Spinal cord (tissue), 10 donors: Measurements from ENCODE around the gene CFAP97. TPM values are rescaled to one million over a fixed set of nuclear protein-coding genes. Genes with fewer than 3 reads are reported as not detected.
"Not testable (repeated sequence)": the region's sequence is repeated elsewhere in the genome, so short reads cannot be mapped to it uniquely, and the experiment has no call there.

Experiments
- DNase-seq, 6 donors: peaks; one replicate each; pipeline versions ENCODE4 v3.0.0 to v3.0.0-alpha.2; 2013 to 2015; ENCODE audit warnings: low spot score in 6 of 6, low read depth in 4 of 6
- H3K27ac ChIP-seq: one replicate; pipeline ENCODE4 v1.5.1; 2013; ENCODE audit warnings: low read depth, low read length, control low read depth
- H3K27me3 ChIP-seq: one replicate; pipeline ENCODE4 v1.6.1; 2013; ENCODE audit warnings: low read length; ENCODE audit not compliant: control insufficient read depth, insufficient read depth
- H3K36me3 ChIP-seq: one replicate; pipeline ENCODE4 v1.6.1; 2013; ENCODE audit warnings: low read length; ENCODE audit not compliant: control insufficient read depth, insufficient read depth
- H3K4me1 ChIP-seq: one replicate; pipeline ENCODE4 v1.6.1; 2013; ENCODE audit warnings: low read length; ENCODE audit not compliant: control insufficient read depth, insufficient read depth
- H3K4me3 ChIP-seq: one replicate; pipeline ENCODE4 v1.5.1; 2013; ENCODE audit warnings: low read depth, low read length, control low read depth
- H3K9me3 ChIP-seq: one replicate; pipeline ENCODE4 v1.6.1; 2013; ENCODE audit warnings: low read length; ENCODE audit not compliant: control insufficient read depth, insufficient read depth
- WGBS: methylation state at CpG from one replicate; pipeline ENCODE4 v1.1.5; 2013; ENCODE audit warnings: missing lambda C conversion rate; ENCODE audit not compliant: insufficient coverage; 5-methylcytosine and 5-hydroxymethylcytosine counted together
- long read RNA-seq, 4 donors: transcript quantifications; one replicate each; lab custom pipeline, GENCODE V29; 2026
- polyA plus RNA-seq, 2 donors: library from polyadenylated mRNA; unstranded; fragments of 120-200 nt; gene quantifications; one replicate each; pipeline ENCODE4 v1.2.1, GENCODE V29; 2013; ENCODE audit not compliant: insufficient read length in 2 of 2
- total RNA-seq, 2 donors: library from RNA; depleted of rRNA in 1 of 2; stranded (reverse); fragments of 120-200 nt in 1 of 2; fragments of >200 nt in 1 of 2; gene quantifications; one replicate each; pipeline versions ENCODE4 v1.2.3 to v1.2.4, GENCODE V29; 2013 to 2014
- donor health status: healthy.

CFAP97 gene
- total RNA-seq = 10 to 100 TPM; 25.9 to 48.0 TPM
- polyA plus RNA-seq = 10 to 100 TPM; 25.5 to 41.1 TPM
- long read RNA-seq, donor 1, full-length matches to known transcripts = 4 of 11 reads
- long read RNA-seq, donor 1, partial matches to known transcripts = 7 of 11 reads
- long read RNA-seq, donor 1, other reads (novel, unspliced or antisense) = 0 of 11 reads
- long read RNA-seq, donor 2, full-length matches to known transcripts = 1 of 1 reads
- long read RNA-seq, donor 2, partial matches to known transcripts = 0 of 1 reads
- long read RNA-seq, donor 2, other reads (novel, unspliced or antisense) = 0 of 1 reads
- long read RNA-seq, donor 3, full-length matches to known transcripts = 1 of 8 reads
- long read RNA-seq, donor 3, partial matches to known transcripts = 7 of 8 reads
- long read RNA-seq, donor 3, other reads (novel, unspliced or antisense) = 0 of 8 reads
- long read RNA-seq, donor 4, full-length matches to known transcripts = 4 of 66 reads
- long read RNA-seq, donor 4, partial matches to known transcripts = 62 of 66 reads
- long read RNA-seq, donor 4, other reads (novel, unspliced or antisense) = 0 of 66 reads

GRCh38 chr4:185203486-185204237 is at the start of gene CFAP97:
CFAP97 (minus strand) TSS chr4:185204000; CDS start chr4:185191196, 12,804 bp downstream.
- DNase-seq = peak in 5 of 6 donors; percentile 76 to 96 (median 83)
- Histone ChIP-seq H3K9me3 (no peaks in the 10 kb centered on the region), H3K4me3 (peak within 1 kb of the TSS; percentile 68), H3K27me3 (no peaks in the 10 kb centered on the region), H3K36me3 (no peaks in the 10 kb centered on the region), H3K4me1 (peaks cover 18% of the 10 kb centered on the region), H3K27ac (peak within 1 kb of the TSS; percentile 86)
- WGBS = under 1% methylated on average over 102 of the region's 103 CpGs

- no peaks in the 10 kb centered on the region for H3K4me1 ChIP-seq
- no peaks in the 10 kb centered on the region for H3K36me3 ChIP-seq
- DNase-seq = no peak
- H3K4me3 ChIP-seq = no peak overlapping the region
- H3K27ac ChIP-seq = no peak overlapping the region
- no peaks in the 10 kb centered on the region for H3K9me3 ChIP-seq
- H3K27me3 ChIP-seq = no peaks in the 10 kb centered on the region
- no CpG with 5 or more reads among the region's 2 CpGs for WGBS
Observed at GRCh38 chr4:185249105-185249504, 45.3 kb upstream of the CFAP97 start.

DNA sequence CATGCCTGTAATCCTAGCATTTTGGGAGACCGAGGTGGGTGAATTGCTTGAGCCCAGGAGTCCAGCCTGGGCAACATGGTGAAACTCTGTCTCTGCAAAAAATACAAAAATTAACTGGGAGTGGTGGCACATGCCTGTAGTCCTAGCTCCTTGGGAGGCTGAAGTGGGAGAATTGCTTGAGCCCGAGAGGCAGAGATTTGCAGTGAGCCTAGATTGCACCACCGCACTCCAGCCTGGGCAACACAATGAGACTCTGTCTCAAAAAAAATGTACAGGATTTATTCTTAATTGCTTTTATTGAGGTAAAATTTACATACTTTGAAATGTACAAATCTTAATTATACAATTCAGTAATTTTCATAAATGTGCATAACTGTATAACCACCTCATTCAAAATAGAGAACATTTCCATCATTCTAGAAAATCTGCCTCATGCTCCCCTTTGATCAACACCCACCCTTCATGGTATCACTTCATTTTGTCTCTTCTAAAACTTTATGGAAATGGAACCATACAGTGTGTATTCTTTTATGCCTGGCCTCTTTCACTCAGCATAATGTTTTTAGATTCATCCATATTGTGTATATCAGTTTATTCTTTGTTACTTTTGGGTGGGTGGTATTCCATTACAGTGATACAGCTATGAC is 44.7 kb upstream of the CFAP97 start:
- Histone ChIP-seq H3K27me3 (no peaks in the 10 kb centered on the region), H3K4me3 (no peak overlapping the region), H3K36me3 (no peaks in the 10 kb centered on the region), H3K27ac (no peak overlapping the region), H3K4me1 (no peaks in the 10 kb centered on the region), H3K9me3 (no peaks in the 10 kb centered on the region)
- 100% methylated on average over 1 of the region's 3 CpGs for WGBS
- no peak for DNase-seq

- no peak for DNase-seq
- no peaks in the 10 kb centered on the region for H3K36me3 ChIP-seq
- H3K27ac ChIP-seq = no peak overlapping the region
- no peaks in the 10 kb centered on the region for H3K27me3 ChIP-seq
- no CpG with 5 or more reads among the region's 1 CpG for WGBS
- no peaks in the 10 kb centered on the region for H3K4me1 ChIP-seq
- H3K4me3 ChIP-seq = no peak overlapping the region
- H3K9me3 ChIP-seq = no peaks in the 10 kb centered on the region
Observed at GRCh38 chr4:185247151-185247550, 43.4 kb upstream of the CFAP97 start.

DNA sequence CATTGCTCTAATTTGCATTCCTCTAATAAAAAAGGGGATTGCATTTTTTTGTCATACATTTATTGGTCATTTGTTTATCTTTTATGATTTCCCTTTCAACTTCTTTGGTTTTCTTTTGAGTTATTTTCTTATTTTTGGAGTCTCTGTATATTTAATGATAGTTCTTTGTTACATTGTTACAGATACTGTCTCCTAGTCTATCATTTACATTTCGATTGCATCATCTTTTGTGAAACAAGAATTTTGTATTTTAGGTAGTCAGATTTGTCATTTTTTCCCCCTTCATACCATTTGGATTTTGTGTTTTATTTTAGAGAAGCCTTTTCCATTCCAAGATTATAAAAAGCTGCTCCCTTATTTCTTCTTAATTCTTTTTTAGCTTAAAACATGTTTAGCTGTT is 42.7 kb upstream of the CFAP97 start:
- Histone ChIP-seq H3K27me3 (no peaks in the 10 kb centered on the region), H3K4me3 (no peak overlapping the region), H3K27ac (no peak overlapping the region), H3K9me3 (no peaks in the 10 kb centered on the region), H3K36me3 (no peaks in the 10 kb centered on the region), H3K4me1 (no peaks in the 10 kb centered on the region)
- DNase-seq = no peak
- WGBS = no CpG with 5 or more reads among the region's 1 CpG

GRCh38 chr4:185244763-185245162 is 41.0 kb upstream of the CFAP97 start:
- Histone ChIP-seq H3K4me1 (no peaks in the 10 kb centered on the region), H3K9me3 (no peaks in the 10 kb centered on the region), H3K27ac (no peak overlapping the region), H3K27me3 (no peaks in the 10 kb centered on the region), H3K4me3 (no peak overlapping the region), H3K36me3 (no peaks in the 10 kb centered on the region)
- no peak for DNase-seq
- 60% methylated on average over 1 of the region's 4 CpGs for WGBS

DNA sequence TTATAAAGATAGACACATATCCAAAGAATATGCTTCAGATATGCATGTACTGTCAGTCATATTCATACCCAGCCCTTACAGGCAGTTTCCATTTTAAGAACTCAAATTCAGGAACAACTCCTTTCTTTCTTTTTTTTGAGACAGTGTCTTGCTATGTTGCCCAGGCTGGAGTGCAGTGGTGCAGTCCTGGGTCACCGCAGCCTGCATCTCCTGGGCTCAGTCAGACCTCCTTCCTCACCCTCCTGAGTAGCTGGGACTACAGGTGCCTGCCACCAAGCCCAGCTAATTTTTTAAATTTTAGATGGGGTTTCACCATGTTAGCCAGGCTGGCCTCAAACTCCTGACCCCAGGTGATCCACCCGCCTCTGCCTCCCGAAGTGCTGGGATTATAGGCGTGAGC is 40.1 kb upstream of the CFAP97 start:
- no peaks in the 10 kb centered on the region for H3K4me1 ChIP-seq
- H3K4me3 ChIP-seq = no peak overlapping the region
- H3K27ac ChIP-seq = no peak overlapping the region
- 80% methylated on average over 1 of the region's 4 CpGs for WGBS
- no peak for DNase-seq
- no peaks in the 10 kb centered on the region for H3K36me3 ChIP-seq
- H3K27me3 ChIP-seq = no peaks in the 10 kb centered on the region
- no peaks in the 10 kb centered on the region for H3K9me3 ChIP-seq

- H3K27ac ChIP-seq = peak overlapping the region; percentile 47
- no peaks in the 10 kb centered on the region for H3K4me1 ChIP-seq
- peak in 1 of 6 donors; percentile 50 for DNase-seq
- H3K9me3 ChIP-seq = no peaks in the 10 kb centered on the region
- H3K4me3 ChIP-seq = no peak overlapping the region
- 83% methylated on average over 1 of the region's 6 CpGs for WGBS
- H3K27me3 ChIP-seq = no peaks in the 10 kb centered on the region
- no peaks in the 10 kb centered on the region for H3K36me3 ChIP-seq
Observed at GRCh38 chr4:185242749-185243533, 39.1 kb upstream of the CFAP97 start.

GRCh38 chr4:185240486-185240885 is 36.7 kb upstream of the CFAP97 start:
- not testable (repeated sequence) for H3K4me3 ChIP-seq, H3K4me1 ChIP-seq, H3K27me3 ChIP-seq, H3K27ac ChIP-seq, H3K36me3 ChIP-seq, DNase-seq, H3K9me3 ChIP-seq
- no CpG with 5 or more reads among the region's 32 CpGs for WGBS
